Peyer's patch (tissue), 4 donors: ENCODE measurements around the gene TIMP2. TPM values are rescaled to one million over a fixed set of nuclear protein-coding genes. Genes with fewer than 3 reads are reported as not detected.

Experiments
- DNase-seq, 3 donors: peaks; one replicate each; pipeline ENCODE4 v3.0.0-alpha.2; 2017 to 2019
- H3K27ac ChIP-seq, 4 donors: fragments of 200-600 bp; sonication (generic); one replicate each; pipeline ENCODE4 v1.5.1; 2016 to 2019
- H3K27me3 ChIP-seq, 2 donors: fragments of 200-600 bp; sonication (generic); one replicate each; pipeline ENCODE4 v1.5.1; 2019
- H3K36me3 ChIP-seq, 3 donors: fragments of 200-600 bp; sonication (generic); one replicate each; pipeline ENCODE4 v1.5.1; 2016 to 2019
- H3K4me1 ChIP-seq, 4 donors: fragments of 200-600 bp; sonication (generic); one replicate each; pipeline ENCODE4 v1.5.1; 2016 to 2019
- H3K4me3 ChIP-seq, 4 donors: fragments of 200-600 bp; sonication (generic); 1 replicate in 3 of 4; 2 replicates in 1 of 4; pipeline ENCODE4 v1.5.1; 2016 to 2019; ENCODE audit warnings: mild to moderate bottlenecking in 1 of 4
- H3K9me3 ChIP-seq, 4 donors: fragments of 200-600 bp; sonication (generic); one replicate each; pipeline ENCODE4 v1.5.1; 2016 to 2019; ENCODE audit warnings: mild to moderate bottlenecking in 1 of 4
- CTCF ChIP-seq, 6 experiments: fragments of 450-650 bp in 4 of 6; fragments of 200-600 bp in 2 of 6; sonication (generic) in 1 of 6; IDR thresholded peaks; one replicate each; pipeline ENCODE4 v1.5.1; 2017 to 2019; ENCODE audit warnings: antibody characterized with exemption in 6 of 6, mild to moderate bottlenecking in 3 of 6, moderate library complexity in 1 of 6
- POLR2A ChIP-seq, 2 donors: fragments of 450-650 bp; IDR thresholded peaks; one replicate each; pipeline ENCODE4 v1.5.1; 2017; ENCODE audit warnings: antibody characterized with exemption in 2 of 2, mild to moderate bottlenecking in 2 of 2, moderate library complexity in 2 of 2
- total RNA-seq, 4 donors: library from RNA; depleted of rRNA; stranded (reverse); fragments of >200 nt; gene quantifications; one replicate each; pipeline ENCODE4 v1.1.0, GENCODE V29; 2016

Gene TIMP2
- total RNA-seq, 4 donors from 2014 or later = 27.2 to 73.2 (median 45.0) TPM

GRCh38 chr17:78970834-78971755, 45.9 kb upstream of the TIMP2 start:
- H3K4me3 ChIP-seq = no peak overlapping the region
- no peaks in the 10 kb centered on the region for H3K27me3 ChIP-seq
- H3K9me3 ChIP-seq = no peaks in the 10 kb centered on the region
- TF ChIP-seq POLR2A (IDR thresholded peaks at IDR 0.05) (no peak), CTCF (IDR thresholded peaks at IDR 0.05) (peak; percentile 79 to 90 (median 87))
- peaks cover 0 to 24% (median 4%) of the 10 kb centered on the region in 4 donors for H3K4me1 ChIP-seq
- H3K36me3 ChIP-seq = peaks cover 0 to 42% (median 0%) of the 10 kb centered on the region in 3 donors
- peak; percentile 86 to 94 (median 87) for DNase-seq
- peak overlapping the region in 1 of 4 donors; percentile 23 for H3K27ac ChIP-seq

GRCh38 chr17:78969865-78970264, 44.7 kb upstream of the TIMP2 start:
- Histone ChIP-seq H3K27me3 (no peaks in the 10 kb centered on the region), H3K9me3 (no peaks in the 10 kb centered on the region), H3K4me3 (no peak overlapping the region), H3K36me3 (peaks cover 0 to 42% (median 0%) of the 10 kb centered on the region in 3 donors), H3K4me1 (peaks cover 0 to 14% (median 0%) of the 10 kb centered on the region in 4 donors), H3K27ac (no peak overlapping the region)
- DNase-seq = no peak
- TF ChIP-seq POLR2A (IDR thresholded peaks at IDR 0.05) (no peak), CTCF (IDR thresholded peaks at IDR 0.05) (no peak)

- Histone ChIP-seq H3K36me3 (peaks cover 0 to 42% (median 0%) of the 10 kb centered on the region in 3 donors), H3K4me1 (peaks cover 0 to 14% (median 0%) of the 10 kb centered on the region in 4 donors), H3K9me3 (no peaks in the 10 kb centered on the region), H3K4me3 (no peak overlapping the region), H3K27ac (no peak overlapping the region), H3K27me3 (no peaks in the 10 kb centered on the region)
- no peak for DNase-seq
- TF ChIP-seq CTCF (IDR thresholded peaks at IDR 0.05) (no peak), POLR2A (IDR thresholded peaks at IDR 0.05) (no peak)
These were observed 42.7 kb upstream of the TIMP2 start for GRCh38 chr17:78967782-78968362.

- DNase-seq = no peak
- H3K27ac ChIP-seq = no peak overlapping the region
- H3K27me3 ChIP-seq = no peaks in the 10 kb centered on the region
- no peaks in the 10 kb centered on the region for H3K9me3 ChIP-seq
- H3K4me1 ChIP-seq = peaks cover 0 to 15% (median 0%) of the 10 kb centered on the region in 4 donors
- no peak overlapping the region for H3K4me3 ChIP-seq
- TF ChIP-seq CTCF (IDR thresholded peaks at IDR 0.05) = no peak
- H3K36me3 ChIP-seq = peaks cover 0 to 34% (median 0%) of the 10 kb centered on the region in 3 donors
These were observed 41.9 kb upstream of the TIMP2 start for GRCh38 chr17:78966910-78967600.

GRCh38 chr17:78966123-78966813, 41.1 kb upstream of the TIMP2 start:
- TF ChIP-seq POLR2A (IDR thresholded peaks at IDR 0.05) (no peak), CTCF (IDR thresholded peaks at IDR 0.05) (no peak)
- H3K27me3 ChIP-seq = no peaks in the 10 kb centered on the region
- H3K36me3 ChIP-seq = peaks cover 0 to 32% (median 0%) of the 10 kb centered on the region in 3 donors
- no peaks in the 10 kb centered on the region for H3K9me3 ChIP-seq
- DNase-seq = no peak
- no peak overlapping the region for H3K27ac ChIP-seq
- peaks cover 0 to 18% (median 3%) of the 10 kb centered on the region in 4 donors for H3K4me1 ChIP-seq
- no peak overlapping the region for H3K4me3 ChIP-seq
